H1 (cell line): Measurements from ENCODE around the gene PDGFRA. TPM values are rescaled to one million over a fixed set of nuclear protein-coding genes. Genes with fewer than 3 reads are reported as not detected.

Experiments
- CREB1 ChIP-seq: IDR thresholded peaks from 2 replicates; pipeline ENCODE4 v1.6.1; 2012; ENCODE audit warnings: inconsistent platforms
- JUND ChIP-seq: IDR thresholded peaks from 2 replicates; pipeline ENCODE4 v1.6.1; 2011; ENCODE audit warnings: mild to moderate bottlenecking, improper control_type of control experiment, low read length
- PHF8 ChIP-seq: fragments of 200-600 bp; sonication (generic); conservative IDR thresholded peaks from 2 replicates; pipeline ENCODE4 v1.7.1; 2012; ENCODE audit warnings: low read depth, mild to moderate bottlenecking, inconsistent platforms, low read length, moderate library complexity
- POLR2AphosphoS5 ChIP-seq: IDR thresholded peaks from 2 replicates; pipeline ENCODE4 v1.6.1; 2011; ENCODE audit warnings: low read depth, low read length
- SIN3A ChIP-seq, 2 experiments: IDR thresholded peaks in 1 of 2; conservative IDR thresholded peaks in 1 of 2; 2 replicates each; pipeline ENCODE4 v1.6.1; 2011 to 2012; ENCODE audit warnings: low read length in 2 of 2, improper control_type of control experiment in 1 of 2, low read depth in 1 of 2, mild to moderate bottlenecking in 1 of 2
- polyA plus RNA-seq, 7 experiments: library from polyadenylated mRNA; depleted of rRNA in 3 of 7; stranded (reverse) in 5 of 7; unstranded in 2 of 7; fragments of >200 nt in 5 of 7; fragments of 200-250 nt in 2 of 7; gene quantifications; 1 replicate in 5 of 7; 2 replicates in 1 of 7; 4 replicates in 1 of 7; pipeline versions ENCODE4 v1.2.1 to v1.2.3, GENCODE V29; 2011 to 2013; ENCODE audit warnings: missing spikeins in 2 of 7, mixed read lengths in 2 of 7
- total RNA-seq: library from RNA; stranded (reverse); fragmentation: NEBNext Ultra II Directional; extraction: Animal tissue kit (Norgen Biotek cat#: 25700); gene quantifications from 2 replicates; pipeline ENCODE4 v1.2.1, GENCODE V29; 2021
- TF ChIP-seq, protein P1 (sequence below): IDR thresholded peaks from 2 replicates; pipeline ENCODE4 v1.6.1; 2012; ENCODE audit warnings: low read length, inconsistent platforms
- TF ChIP-seq, protein P2 (sequence below): IDR thresholded peaks from 2 replicates; pipeline ENCODE4 v1.6.1; 2012; ENCODE audit warnings: inconsistent platforms

PDGFRA gene
- total and polyA plus RNA-seq, 2 of the 8 experiments (the other 6 are each of a cell fraction or from before 2014, with no cell fraction given): 1.4 to 3.4 TPM

DNA sequence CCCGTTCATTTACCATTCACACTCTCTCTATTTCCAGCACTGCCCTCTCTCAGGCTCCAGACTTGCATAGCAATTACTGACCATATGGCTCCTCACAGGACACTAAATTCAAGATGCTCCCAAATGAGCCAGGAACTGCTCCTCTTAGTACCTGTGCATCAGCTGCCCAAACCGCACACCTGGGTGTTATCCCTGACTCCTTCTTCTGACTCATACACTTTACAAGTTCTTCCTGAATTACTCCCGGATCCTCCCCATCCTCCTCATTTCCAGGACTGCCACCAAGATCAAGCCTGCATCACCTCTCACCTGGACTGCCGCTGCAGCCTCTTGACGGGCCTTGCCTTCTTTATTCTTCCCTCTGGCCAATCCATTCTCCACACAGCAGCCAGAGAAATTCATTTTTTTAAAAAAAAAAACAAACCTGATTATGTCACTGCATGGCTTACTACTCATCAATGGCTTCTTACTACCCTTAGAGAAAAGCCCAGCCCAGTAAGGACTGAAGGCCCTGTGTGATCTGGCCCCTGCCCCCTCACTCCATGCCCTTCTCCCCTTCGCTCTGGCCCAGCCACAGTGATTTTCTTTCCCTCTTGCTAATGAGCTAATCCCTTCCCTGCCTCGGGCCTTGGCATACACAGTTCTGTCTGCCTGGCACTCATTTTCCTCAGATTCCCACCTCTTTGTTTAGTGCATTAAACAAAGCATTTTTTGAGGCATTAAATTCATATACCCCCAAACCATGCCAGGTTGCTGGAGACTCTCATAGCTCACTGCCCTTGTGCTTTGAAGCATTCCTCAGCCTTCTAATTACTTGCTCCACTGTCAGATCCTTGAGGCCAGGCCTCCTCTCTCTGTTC, 92.0 kb downstream of the PDGFRA start (continued):
- TF ChIP-seq, protein P1, sequence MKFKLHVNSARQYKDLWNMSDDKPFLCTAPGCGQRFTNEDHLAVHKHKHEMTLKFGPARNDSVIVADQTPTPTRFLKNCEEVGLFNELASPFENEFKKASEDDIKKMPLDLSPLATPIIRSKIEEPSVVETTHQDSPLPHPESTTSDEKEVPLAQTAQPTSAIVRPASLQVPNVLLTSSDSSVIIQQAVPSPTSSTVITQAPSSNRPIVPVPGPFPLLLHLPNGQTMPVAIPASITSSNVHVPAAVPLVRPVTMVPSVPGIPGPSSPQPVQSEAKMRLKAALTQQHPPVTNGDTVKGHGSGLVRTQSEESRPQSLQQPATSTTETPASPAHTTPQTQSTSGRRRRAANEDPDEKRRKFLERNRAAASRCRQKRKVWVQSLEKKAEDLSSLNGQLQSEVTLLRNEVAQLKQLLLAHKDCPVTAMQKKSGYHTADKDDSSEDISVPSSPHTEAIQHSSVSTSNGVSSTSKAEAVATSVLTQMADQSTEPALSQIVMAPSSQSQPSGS: no peak
- no peak for TF ChIP-seq SIN3A (conservative IDR thresholded peaks at IDR 0.05 in 1 of 2, IDR thresholded peaks at IDR 0.05 in 1 of 2; ENCODE audit: low read depth in 1 of 2, low read length in 2 of 2)
- no peak for TF ChIP-seq CREB1
- no peak for TF ChIP-seq POLR2AphosphoS5
- TF ChIP-seq JUND: no peak
- TF ChIP-seq, protein P2, sequence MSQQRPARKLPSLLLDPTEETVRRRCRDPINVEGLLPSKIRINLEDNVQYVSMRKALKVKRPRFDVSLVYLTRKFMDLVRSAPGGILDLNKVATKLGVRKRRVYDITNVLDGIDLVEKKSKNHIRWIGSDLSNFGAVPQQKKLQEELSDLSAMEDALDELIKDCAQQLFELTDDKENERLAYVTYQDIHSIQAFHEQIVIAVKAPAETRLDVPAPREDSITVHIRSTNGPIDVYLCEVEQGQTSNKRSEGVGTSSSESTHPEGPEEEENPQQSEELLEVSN: no peak
- TF ChIP-seq PHF8: no peak
